HG02623 (cell line): Measurements from ENCODE around the gene ANKS1B.

Source experiments
- ATAC-seq: cut with Tn5 transposase; IDR thresholded peaks from one replicate; pipeline ENCODE4 v1.9.1; 2021; ENCODE audit warnings: moderate library complexity; ENCODE audit not compliant: unreplicated experiment

The ANKS1B gene

DNA sequence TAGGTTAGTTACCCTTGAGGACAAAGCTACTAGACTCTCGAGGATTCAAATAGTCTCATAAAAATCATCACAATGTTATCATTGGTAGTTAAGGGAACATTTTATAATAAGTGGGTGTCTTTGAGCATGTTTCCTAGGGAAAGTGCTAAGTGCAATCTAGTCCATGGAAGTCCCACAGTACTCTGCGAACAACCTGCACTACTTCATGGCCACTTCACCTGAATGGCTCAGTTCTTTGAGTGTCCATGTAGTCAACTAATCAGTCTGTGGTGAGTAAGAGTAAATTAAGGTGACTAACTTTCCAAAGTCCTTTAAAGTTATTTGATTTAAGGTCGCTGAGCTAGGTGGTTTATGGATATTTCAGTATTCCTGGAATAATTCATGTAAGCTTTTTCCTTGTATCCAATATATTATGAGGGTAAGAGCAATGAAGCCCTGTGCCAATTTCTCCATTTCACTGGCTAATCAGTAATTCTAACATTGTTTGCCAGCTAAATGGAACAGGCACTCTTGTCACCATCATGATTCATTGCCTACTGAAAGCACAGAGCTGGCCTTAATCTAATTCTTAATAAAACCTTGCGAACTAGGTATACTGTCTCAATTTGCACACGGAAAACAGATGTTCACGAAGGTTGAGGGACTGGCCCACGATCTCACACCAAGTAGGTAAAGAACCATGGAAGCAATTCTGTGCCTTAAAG lies 844.6 kb downstream of the ANKS1B start:
- ATAC-seq: no peak

DNA sequence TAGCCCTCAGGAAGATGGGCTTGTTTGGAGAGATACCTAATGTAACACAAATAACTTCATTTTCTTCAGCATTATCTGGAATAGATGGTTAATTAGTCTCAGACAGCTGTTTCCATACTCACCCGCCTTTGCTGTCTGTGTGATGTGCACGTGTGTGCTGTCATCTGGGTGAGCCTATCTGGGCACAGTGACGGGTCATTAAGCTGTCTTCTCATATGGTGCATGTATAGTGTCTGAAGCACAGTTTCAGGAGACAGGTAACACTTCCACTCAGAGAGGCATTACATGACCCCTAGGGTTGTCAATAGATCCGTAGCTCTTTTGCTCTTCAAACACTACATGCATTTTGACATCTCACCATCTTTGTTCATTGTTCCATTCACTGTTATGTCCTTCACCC lies 846.3 kb downstream of the ANKS1B start:
- no peak for ATAC-seq

DNA sequence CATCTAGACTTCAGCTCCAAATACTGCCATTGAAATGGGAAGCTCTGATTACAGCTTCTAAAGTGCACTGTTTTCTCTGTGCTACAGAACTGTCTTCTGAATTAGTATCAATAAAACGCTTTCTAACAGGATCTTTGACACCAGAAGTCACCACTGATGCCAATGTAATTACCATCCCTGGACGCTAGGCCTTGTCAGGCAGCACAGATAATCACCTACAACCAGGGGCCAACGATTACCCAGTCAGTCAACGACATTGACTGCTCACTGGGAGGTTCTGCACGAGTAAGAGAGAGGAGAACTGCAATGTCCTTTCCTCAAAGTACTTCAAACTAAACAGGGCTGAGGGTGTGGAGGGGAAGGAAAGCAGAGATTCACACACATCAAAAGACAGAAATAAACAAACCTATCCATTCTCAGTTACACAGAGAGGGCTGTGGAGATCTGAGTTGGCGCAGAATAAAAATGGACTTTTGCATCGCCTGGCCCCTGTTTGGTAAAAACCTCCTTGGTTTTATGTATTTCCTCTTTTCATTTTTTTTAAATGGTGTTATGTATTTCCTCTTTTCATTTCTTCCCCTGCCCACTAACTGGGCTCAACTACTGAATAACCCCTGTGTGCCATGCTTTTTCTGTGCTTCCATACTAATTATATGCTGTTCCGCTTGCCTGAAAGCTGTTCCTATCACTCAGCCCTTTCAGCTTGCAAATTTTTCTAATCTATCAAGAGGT lies 847.4 kb downstream of the ANKS1B start:
- no peak for ATAC-seq

DNA sequence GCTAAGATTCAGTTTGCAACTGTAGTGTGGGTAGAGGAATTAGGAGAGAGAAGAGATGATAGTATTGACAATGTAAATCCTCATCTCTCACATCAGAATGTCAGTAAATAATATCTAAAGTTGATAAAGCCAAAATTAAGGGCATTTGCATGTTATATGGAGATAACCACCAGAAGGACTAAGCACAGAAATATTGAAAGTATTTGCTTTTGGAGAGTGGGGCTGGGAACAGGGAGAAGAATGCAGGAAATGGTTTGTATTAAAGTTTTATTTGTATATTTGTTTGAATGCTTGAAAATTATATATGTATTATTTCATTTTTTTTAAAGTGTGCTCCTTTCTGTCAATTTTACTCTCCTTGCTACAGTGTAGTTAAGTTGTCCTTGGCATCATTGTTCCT lies 848.2 kb downstream of the ANKS1B start:
- ATAC-seq: no peak

DNA sequence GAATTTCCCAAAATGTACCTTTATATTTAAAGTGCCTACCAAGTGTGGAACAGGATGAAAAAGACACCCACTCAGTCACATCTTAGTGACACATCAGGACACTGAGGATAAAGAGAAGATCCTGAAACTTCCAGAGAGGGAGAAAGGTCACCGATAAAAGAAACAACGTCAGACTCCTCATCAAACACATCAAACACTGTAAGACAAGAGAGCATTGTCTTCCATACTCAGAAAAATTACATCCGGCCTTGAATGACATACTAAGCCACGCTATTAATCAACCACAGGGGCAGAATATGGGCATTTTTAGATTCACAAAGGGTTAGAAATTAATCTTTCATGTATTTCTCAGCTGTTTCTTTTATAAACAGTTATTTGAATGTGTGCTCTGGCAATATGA lies 849.4 kb downstream of the ANKS1B start:
- no peak for ATAC-seq

DNA sequence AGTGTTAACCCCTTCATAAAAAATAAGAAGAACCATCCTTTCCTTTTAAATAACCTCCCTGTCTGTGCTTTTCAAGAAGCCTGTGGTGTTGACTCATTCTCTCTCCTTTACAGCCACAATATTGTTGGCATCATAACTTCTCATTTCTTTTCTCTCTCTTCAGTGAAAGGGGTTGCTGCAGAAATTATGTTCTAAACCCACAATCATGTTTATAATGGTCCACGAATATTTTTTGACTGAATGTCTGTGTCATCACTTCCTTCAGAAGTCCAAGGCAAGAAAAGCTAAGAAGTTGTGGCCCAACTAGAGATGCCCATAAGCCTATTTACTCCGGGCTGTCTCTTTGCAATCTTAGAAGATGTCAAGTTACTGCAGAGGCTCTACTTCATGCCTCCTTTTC lies 851.3 kb downstream of the ANKS1B start:
- no peak for ATAC-seq

DNA sequence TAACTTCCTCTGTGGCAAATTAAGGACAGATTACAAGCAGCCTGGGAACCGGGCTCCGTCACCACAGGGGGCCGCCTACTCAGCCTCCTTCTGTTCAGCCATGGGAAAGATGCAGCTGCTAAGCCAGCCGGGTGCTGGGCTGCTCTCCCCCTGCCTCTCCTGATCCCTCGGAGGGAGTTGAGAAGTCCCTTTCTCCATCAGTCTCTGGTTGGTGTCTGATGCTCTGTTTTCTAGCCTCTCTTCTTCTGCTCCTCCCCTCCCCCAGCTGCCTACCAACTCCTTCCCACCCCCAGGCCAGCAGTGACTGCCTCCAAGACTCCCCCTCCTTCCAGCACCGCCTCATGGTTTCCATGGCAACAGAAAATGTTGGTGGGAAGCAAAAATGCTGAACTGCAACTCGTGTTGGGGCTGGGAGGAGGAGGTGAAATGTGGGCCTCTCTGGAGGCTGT lies 853.0 kb downstream of the ANKS1B start:
- ATAC-seq: no peak

DNA sequence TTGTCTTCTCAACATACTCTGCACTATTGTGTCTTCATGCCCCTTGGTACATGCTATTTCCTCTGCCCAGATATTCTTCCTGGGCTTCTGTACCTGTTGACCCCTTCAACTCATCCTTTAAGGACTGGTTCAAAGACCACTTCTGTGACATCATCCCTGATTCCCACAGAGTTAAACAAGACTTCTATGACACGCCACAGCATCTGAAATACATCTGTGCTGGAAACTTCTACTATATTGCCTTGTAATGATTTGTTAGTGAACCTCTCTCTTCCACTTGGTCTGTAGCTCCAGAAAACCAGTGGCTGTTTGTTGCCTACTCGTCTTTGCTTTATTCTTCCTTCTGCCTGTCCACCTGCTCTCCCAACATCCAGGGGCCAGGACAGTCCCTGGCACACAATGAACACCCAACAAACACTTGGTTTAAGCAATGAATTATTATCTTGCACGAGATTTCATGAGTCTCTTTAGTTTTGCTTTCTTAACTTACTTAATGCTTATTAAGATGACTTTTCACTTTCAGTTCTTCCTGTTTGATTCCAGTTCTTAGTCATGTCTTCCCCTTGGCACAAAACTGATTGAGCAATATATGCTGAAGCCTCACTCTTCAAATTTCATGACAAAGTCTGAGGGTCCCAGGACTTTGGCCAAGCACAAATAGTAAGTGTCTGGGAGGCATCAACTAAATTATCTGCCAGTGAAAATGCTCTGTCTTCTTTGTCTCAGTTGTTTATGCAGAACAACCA lies 853.8 kb downstream of the ANKS1B start:
- ATAC-seq: peak; percentile 95

DNA sequence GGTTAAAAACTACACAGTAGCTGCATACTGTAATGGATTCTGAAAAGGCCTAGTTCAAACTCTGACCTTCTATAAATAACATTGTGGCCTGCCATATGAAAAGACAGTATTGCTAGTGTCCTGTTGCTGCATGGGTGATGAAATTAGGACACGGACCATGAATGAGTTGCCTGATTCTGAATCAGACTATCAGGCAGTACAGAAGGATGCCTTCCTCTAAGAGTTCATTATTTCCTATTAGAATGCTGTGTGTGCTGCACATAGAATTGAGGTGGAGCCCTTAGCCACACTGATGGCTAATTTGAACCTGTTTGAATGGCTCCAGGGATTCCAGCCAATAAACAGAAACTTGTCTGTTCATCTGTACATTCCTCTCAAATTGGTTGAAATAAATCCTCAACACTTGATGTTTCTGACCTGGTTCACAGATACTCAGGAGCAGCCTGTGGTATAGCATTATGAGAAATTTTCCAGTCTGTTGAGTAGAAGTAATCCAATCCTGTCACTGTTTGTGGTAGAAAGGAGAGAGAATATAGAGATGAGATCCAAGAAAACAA lies 856.4 kb downstream of the ANKS1B start:
- ATAC-seq: no peak

DNA sequence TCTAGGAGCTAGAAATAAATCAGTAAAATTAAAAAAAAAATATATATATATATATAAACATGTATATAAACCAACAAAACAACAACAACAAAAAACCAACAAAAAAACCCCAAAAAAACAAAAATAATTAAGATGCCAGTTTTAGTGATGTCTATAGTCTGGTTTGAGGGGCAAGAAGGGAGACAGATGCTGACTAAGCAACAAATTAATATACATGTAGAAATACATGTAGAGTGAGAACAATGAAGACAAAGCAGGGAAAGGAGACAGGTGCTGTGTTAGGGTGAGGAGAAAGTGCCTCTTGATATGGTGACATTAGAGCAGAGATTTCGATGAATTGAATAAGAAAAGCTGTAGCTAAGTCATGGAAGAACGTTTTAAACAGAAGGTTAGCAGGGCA lies 861.8 kb downstream of the ANKS1B start:
- no peak for ATAC-seq

DNA sequence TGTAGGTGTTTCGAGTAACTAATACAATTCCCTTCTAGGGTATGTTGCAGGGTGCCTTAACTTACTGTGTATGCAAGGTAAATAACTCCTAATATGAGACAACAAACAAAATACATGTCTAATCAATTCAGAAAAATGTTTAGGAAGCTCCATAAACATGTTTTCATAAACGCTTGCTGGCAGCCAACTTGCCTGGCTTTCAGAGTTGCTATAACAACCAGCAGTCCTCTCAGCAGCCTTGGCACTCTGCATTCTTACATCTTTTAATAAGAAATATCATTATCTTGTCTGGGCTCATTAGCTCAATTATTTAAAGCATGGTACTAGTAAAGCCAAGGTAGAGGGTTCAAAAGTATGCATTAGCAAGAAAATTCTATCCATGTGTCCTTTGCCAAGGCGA lies 862.2 kb downstream of the ANKS1B start:
- no peak for ATAC-seq

DNA sequence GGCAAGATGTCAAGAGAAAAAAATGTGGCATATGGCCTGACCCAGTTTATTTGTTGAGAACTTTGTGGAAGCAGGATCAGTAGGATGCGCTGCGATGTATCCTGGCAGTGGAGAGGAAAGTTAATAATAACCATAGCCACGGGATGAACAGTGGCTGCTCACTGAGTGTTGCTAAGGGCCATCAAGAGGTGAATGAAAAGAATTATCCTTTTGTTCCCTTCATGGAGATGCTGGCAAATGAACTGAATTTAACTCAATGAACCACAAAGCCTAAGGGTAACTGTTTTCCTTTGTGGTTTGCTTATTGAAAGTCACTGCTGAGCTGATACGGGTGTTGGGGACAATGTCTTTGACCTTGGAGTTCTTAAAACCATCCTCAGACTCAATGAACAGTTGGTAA lies 863.2 kb downstream of the ANKS1B start:
- ATAC-seq: no peak

DNA sequence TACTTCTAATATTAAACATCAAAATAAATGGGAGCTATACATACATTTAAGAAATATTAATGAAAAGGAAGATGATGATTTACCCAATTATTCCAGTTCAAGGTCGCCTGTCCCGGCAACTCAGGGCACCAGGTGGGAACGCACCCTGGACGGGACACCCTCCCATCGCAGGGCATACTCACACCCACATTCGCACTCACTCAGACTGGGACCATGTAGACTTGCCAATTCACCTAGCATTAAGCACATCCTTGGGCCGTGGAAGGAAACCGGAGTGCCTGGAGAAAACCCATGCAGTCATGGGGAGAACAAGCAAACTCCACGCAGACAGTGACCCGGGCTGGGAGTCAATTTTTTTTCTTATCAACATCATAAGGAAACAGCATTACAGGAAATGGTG lies 864.8 kb downstream of the ANKS1B start:
- no peak for ATAC-seq

DNA sequence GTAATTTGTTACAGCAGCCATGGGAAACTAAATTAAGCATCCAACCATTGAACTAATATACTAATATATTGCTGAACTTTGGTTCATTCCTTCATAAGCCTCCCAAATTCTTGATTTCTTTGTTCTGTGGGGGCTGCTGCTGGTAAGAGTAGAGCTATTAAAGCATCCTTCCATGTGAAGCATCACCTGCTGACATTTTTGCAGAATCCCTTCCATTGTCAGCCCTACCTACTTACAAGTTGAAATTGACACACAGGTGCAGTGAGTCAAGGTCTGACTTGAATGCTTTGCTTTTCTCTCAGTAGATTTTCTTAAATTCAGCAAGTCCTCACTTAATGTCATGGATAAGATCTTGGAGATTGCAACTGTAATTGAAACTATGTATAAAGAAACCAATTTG lies 865.3 kb downstream of the ANKS1B start:
- no peak for ATAC-seq

DNA sequence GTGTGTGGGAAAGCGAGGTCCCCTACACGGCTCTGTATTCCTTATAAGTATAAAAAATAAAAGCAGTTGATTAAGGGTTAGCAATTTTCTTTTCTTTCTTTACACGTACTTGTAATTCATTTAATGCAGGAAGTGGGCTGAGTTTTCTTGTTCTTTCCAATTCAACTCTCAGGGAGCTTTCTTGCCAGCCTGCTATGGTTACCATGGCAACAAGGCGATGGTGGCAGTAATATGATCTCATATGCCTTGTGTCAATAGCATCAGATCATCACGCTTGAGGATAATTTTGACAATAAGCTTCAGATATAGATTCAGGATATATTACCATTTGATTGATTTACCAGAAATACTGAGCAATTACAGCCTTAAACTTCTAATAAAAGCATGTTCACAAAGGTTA lies 873.1 kb downstream of the ANKS1B start:
- no peak for ATAC-seq

DNA sequence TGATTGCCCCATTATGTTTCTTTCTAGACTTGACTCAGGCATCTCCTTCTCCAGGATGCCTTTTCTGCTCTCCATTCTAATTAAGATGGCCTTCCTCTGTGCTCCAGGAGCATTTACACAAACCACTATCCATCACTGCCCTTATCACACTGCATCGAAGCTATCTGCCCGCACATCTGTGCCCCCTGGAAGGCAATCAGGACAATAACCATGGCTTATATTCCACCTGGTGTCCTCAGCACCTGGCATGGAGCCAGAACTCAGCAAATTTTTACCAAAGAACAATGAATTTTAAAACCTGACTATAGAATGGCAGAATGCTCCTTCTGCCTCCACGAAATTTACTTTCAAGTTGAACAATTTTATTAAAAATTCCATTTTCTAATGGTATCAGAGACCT lies 873.9 kb downstream of the ANKS1B start:
- ATAC-seq: no peak

DNA sequence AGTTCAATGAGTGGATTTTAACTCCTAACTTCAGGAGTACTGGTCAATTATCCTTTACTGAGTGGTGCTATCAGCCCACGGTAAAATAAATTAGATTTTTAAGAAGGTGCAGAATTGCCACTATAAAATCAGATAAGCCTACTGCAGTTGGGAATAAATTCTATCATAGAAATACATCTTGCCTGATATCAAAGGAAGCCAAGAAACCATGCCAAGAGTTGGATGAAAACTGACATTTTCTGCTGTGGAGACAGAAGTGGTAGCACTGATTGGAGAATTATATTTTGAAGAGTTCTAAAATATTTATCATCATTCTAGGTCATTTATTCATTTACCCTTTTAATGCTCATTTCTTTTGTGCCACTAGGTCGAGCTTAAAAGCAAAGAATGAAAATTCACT lies 874.5 kb downstream of the ANKS1B start:
- ATAC-seq: no peak

DNA sequence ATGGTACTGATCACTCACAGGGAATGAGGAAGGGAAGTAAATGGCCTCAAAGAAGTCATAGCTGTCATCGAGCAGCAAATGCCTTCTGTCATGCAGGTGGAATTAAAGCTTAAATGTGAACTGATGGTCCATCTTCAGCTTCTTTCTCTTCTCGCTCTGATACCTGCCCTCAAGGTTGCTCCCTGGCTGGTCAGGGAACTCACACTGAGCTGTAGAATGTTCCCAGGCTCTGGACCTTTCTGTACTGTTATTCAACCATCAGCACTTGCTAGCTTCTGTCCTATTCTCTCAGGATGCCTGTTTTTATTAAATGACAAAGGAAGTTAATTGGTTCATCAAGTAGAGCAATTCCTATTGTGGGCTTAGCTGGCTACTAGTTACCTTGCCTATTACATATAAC lies 875.8 kb downstream of the ANKS1B start:
- no peak for ATAC-seq

DNA sequence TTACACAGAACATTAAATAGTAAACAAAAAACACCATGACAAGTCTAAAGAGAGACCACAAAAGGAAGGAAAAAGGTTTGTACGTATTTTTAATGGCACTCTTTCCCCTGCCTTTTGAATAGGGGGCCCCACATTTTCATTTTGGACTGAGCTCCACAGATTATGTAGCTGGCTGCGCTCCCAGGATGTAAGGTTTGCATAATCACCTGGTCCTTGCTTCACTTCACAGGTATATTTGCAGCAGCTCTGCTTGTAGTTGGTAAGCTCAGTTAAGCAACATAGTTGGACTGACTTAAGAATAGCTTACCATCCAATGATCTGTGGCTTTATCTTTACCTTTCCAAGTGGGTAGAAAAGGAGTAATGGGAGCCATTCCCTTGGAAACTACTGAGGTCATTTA lies 885.0 kb downstream of the ANKS1B start:
- ATAC-seq: no peak

DNA sequence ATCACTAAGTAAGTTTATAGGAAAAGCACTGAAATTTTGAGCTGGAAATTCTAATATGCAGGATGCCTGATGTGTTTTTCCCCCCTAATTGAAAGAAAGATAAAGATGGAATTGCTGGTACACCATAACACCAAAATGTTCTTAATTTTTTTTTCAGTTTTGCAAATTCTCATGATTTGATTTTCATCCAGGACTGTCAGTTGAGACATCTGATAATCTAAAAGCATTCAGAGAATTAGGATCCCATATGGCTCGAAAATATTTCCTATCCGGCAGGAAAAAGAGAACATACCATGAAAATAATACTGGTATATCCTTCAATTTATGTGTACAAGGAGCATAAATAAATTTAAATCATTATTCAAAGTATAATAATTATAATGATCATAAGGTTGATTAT lies 887.6 kb downstream of the ANKS1B start:
- no peak for ATAC-seq

DNA sequence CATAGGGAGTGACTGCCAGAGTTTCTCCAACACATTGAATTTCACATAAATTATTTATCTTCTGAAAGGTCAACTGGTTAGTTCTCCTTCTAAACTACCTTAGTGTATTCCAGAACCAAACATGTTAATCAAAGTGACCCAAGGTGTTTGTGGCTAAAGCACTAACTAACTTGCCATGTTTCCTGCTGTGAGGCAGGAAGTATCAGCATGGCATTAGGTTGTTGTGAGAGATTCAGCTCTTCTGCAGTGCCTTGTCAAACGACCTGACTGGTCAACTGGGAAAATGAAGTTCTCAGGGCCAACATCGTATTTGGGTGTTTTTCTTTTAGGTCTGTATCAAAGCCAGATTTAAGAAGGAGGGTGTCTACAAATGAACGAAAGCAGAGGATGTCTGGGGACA lies 891.6 kb downstream of the ANKS1B start:
- ATAC-seq: no peak
